LNCaP clone FGC (cell line): ENCODE measurements around the gene MVD.

ENCODE experiments used
- DNase-seq: peaks from one replicate; pipeline ENCODE4 v3.0.0-alpha.2; 2011; ENCODE audit warnings: low read depth
- H3K4me3 ChIP-seq: 2 replicates; pipeline ENCODE4 v1.5.1; 2011; ENCODE audit warnings: mild to moderate bottlenecking, low read depth, low read length, control low read depth
- CTCF ChIP-seq: IDR thresholded peaks from 2 replicates; pipeline ENCODE4 v1.5.1; 2012; ENCODE audit warnings: mild to moderate bottlenecking; ENCODE audit not compliant: control insufficient read depth, insufficient read depth; ENCODE audit errors: extremely low read depth

MVD gene

DNA sequence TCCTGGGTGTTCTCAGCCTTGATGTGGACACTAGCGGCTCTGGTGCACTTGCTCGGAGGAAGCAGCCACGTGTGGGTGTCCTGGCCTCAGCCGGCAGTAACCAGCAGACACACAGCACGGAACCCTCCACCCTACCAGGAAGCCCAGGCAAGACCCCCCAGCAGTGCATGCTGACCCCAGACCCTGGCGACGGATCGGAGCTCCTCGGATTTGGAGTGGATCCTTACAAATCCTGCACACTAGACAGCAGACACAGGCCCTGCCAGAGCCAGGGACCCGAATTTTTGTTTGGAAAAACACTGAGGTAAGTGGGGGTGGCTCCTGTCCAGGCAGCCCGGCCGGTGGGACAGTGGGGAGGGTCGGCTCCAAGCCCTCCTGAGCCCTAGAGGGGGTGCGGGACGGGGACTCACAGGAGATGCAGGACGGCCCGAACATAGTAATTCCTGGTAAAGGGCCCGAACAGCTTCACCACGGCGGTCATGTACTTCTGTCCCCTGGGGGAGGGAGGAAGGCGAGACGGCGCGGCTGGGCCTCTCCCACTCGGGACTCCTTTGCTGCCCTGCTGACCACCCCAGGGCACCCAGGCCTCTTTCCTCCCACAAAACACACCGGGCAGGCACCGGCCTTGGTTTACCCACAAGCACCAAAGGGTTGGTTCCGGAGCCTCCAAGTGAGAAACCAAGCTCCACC, 16.4 kb downstream of the MVD start:
- no peak for TF ChIP-seq CTCF
- no peak overlapping the region for H3K4me3 ChIP-seq
- no peak for DNase-seq

DNA sequence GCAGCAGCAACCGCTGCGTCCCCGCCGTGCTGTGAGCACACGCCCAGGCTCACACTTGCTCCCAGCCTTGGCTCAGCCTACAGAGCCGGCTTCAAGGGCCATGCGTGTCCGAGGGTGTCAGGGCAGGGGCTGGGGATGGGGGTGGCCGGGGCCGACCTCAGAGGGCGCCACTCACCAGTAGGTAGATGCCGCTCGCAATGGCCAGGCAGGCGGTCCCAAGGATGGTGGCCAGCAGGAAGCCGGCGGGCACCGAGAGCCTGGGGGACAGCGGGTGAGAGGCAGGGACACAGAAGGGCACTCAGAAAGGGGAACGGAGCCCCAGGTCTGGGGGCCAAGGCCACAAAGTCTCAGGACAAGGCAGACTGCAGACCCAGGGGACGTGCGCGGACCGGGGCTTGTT, 16.9 kb downstream of the MVD start:
- H3K4me3 ChIP-seq = no peak overlapping the region
- no peak for DNase-seq
- no peak for TF ChIP-seq CTCF

DNA sequence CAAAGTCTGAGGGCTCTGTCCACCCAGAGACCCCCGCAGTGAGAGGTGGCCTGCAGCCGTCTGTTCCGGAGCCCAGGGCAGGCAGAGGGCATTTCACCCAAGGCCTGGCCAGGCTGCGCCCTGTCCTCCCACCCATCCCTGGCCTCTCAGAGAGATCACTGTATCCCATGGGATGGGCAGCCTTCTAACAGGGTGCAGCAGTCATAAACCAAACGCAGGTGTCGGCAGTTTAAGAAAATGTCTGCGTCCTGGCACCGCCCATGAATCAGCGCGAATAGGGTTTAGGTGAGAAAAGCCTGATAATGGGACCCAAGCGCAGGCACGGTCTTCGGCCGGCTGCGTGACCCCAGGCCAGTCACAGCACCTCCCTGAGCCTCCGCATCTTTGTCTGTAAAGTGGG, 17.4 kb downstream of the MVD start:
- no peak overlapping the region for H3K4me3 ChIP-seq
- DNase-seq = no peak
- no peak for TF ChIP-seq CTCF

DNA sequence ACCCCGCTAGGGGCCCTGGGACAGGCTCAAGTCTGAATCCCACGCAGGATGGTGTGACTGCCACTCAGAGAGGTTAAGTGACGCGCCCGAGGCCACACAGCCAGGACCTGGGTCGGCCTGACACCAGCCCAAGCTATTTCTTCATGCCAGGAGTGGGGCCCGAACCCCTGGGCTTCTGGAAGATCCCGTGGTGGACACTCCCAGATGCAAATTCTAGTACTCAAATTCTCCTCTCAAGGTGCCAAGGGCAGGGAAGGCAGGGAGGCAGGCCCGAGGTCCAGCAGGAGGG, 19.3 kb downstream of the MVD start:
- no peak overlapping the region for H3K4me3 ChIP-seq
- no peak for TF ChIP-seq CTCF

DNA sequence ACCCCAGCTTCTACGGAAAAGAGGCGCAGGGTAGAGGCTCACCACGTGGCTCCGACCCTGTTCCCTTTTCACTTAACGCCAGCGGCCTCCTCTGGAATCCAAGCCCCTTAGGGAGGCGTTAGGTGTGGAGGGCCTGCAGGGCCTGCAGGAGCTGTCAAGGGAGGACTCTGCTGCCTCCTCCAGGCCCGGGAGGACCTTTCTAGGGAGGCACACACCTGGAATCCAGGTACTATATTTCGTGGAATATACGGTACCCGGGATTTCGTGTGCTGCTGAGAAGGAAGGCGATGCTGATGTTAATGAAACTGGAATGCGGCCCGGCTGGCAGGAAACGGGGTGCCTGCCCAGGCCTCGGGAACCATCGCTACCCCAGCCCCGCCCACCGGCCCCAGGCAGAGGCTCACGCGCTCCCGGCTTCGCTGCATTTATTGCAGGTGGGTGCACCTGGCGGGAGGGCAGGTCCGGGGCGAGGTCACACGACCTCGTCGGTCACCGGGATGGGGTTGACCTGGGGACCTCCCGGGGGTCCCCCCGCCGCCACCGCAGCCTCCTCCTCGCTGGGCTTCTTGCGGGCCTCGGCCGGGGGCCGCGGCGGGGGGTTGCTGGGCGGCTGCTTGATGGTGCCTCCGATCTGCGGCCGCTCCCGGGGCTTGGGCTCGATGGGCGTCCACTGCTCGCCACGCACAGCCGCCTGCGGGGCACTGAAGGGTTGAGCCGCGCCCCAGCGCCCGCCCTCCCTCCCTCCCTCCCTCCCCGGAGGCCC, 19.8 kb downstream of the MVD start:
- H3K4me3 ChIP-seq = no peak overlapping the region
- no peak for TF ChIP-seq CTCF
- DNase-seq = no peak

More for the DNA sequence above, 19.3 kb downstream of the MVD start:
- DNase-seq = no peak

DNA sequence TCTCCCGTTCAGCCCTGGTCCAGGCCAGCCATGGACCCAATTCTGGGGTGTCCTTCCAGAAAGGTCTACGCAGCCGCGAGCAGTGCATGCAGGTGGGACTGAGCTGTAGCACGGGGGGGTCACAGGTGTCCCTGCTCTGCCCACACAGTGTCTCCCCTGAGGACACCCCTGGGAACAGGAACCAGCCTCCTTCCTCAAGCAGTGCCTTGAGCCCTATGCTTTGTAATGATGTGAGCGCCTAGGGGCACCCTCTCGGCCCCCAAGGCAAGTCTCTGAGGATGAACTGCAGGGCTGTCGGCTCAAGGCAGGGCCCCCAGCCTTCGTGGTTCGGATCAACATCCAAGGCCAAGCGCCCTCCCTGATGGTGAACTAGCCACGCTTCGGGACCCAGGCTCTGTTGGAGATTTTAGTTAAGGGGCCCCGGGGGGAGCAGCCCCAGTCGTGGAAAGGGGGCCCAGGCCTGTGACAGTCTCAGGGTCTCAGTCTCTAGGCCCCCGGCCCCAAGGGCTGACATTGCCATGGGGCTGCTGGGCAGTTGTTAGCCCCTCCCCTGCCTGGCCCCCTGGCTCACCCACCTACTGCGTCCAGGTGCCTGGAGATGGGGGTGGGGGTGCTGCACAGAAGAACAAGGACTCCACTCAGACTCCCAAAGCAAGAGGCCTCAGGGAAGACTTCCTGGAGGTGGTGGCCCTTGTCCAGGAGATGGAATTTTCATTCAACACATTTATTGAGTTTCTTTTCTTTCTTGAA, 22.2 kb downstream of the MVD start:
- TF ChIP-seq CTCF = no peak
- no peak overlapping the region for H3K4me3 ChIP-seq
- DNase-seq = no peak
